PC-3 (cell line): ENCODE results near the gene SLC4A9. TPM values are rescaled to one million over a fixed set of nuclear protein-coding genes. Genes with fewer than 3 reads are reported as not detected.

ENCODE experiments used
- ATAC-seq: fragments of 200-7000 bp; cut with Tn5 transposase; 2 replicates; pipeline ENCODE4 v1.9.1; 2020; ENCODE audit warnings: mild to moderate bottlenecking, moderate library complexity
- BruUV-seq: library from RNA; stranded (reverse); fragments of 400-500 nt; replicated peaks from 2 replicates; lab custom pipeline; 2021; lab: Mats Ljungman, UMichigan
- CTCF ChIA-PET: fragments of 300-600 bp; sonication (Branson Sonifier 250); formaldehyde crosslinking; loops from one replicate; lab custom pipeline; 2022; ENCODE audit warnings: antibody characterized with exemption; lab: Charles Lee
- POLR2A ChIA-PET: fragments of 300-600 bp; sonication (Branson Sonifier 250); formaldehyde crosslinking; loops from one replicate; lab custom pipeline; 2022; ENCODE audit warnings: antibody characterized with exemption; ENCODE audit not compliant: unreplicated experiment; lab: Charles Lee
- DNase-seq: peaks from one replicate; pipeline ENCODE4 v3.0.0-alpha.2; 2015
- H2AFZ ChIP-seq: fragments of 300-600 bp; sonication (generic); 2 replicates; pipeline ENCODE4 v1.6.0; 2016; ENCODE audit warnings: antibody characterized with exemption, low read length
- H3F3A ChIP-seq: fragments of 300-600 bp; sonication (generic); one replicate; pipeline ENCODE4 v1.6.0; 2017; ENCODE audit warnings: antibody characterized with exemption, low read length, control low read depth, mild to moderate bottlenecking; ENCODE audit not compliant: unreplicated experiment
- H3K27ac ChIP-seq: fragments of 300-600 bp; sonication (generic); 2 replicates; pipeline ENCODE4 v1.5.1; 2016; ENCODE audit warnings: mild to moderate bottlenecking, low read length
- H3K27me3 ChIP-seq: fragments of 300-600 bp; sonication (generic); 2 replicates; pipeline ENCODE4 v1.6.1; 2016; ENCODE audit warnings: low read length, mixed read lengths
- H3K36me3 ChIP-seq: fragments of 300-600 bp; sonication (generic); 2 replicates; pipeline ENCODE4 v1.6.1; 2016; ENCODE audit warnings: low read depth, mixed run types, low read length, mixed read lengths
- H3K4me1 ChIP-seq: fragments of 300-600 bp; sonication (generic); 2 replicates; pipeline ENCODE4 v1.5.1; 2016; ENCODE audit warnings: low read length; ENCODE audit not compliant: insufficient read depth
- H3K4me2 ChIP-seq: fragments of 300-600 bp; sonication (generic); 2 replicates; pipeline ENCODE4 v1.6.0; 2016; ENCODE audit warnings: low read length
- H3K4me3 ChIP-seq: fragments of 300-600 bp; sonication (generic); 2 replicates; pipeline ENCODE4 v1.5.1; 2016; ENCODE audit warnings: mild to moderate bottlenecking, low read length, mixed read lengths
- H3K79me2 ChIP-seq: fragments of 300-600 bp; sonication (generic); 2 replicates; pipeline ENCODE4 v1.6.1; 2017; ENCODE audit warnings: low read length, mixed read lengths
- H3K9ac ChIP-seq: fragments of 300-600 bp; sonication (generic); 2 replicates; pipeline ENCODE4 v1.6.0; 2016; ENCODE audit warnings: mild to moderate bottlenecking, low read length
- H3K9me2 ChIP-seq: fragments of 300-600 bp; sonication (generic); replicated peaks from 2 replicates; pipeline ENCODE4 v1.6.1; 2016; ENCODE audit warnings: mixed run types, low read length, mixed read lengths
- H3K9me3 ChIP-seq: fragments of 300-600 bp; sonication (generic); 2 replicates; pipeline ENCODE4 v1.6.1; 2016; ENCODE audit warnings: low read length, mixed read lengths
- H4K20me1 ChIP-seq: fragments of 300-600 bp; sonication (generic); 2 replicates; pipeline ENCODE4 v1.6.1; 2016; ENCODE audit warnings: low read length, mixed read lengths
- EZH2 ChIP-seq: fragments of 300-600 bp; sonication (generic); IDR thresholded peaks from one replicate; pipeline ENCODE4 v1.6.1; 2017; ENCODE audit warnings: antibody characterized with exemption, mild to moderate bottlenecking, low read length; ENCODE audit not compliant: unreplicated experiment
- EZH2phosphoT487 ChIP-seq: fragments of 300-600 bp; sonication (generic); IDR thresholded peaks from 2 replicates; pipeline ENCODE4 v1.6.1; 2018; ENCODE audit warnings: mild to moderate bottlenecking, antibody characterized with exemption, low read length, borderline replicate concordance
- intact Hi-C: fragments of 100-400 bp; cut with micrococcal nuclease; formaldehyde crosslinking; loops from 2 replicates; pipeline ENCODE4 v1.9.0; 2023
- total RNA-seq: library from RNA; depleted of rRNA; stranded (reverse); fragments of >200 nt; gene quantifications from 2 replicates; pipeline ENCODE4 v1.2.3, GENCODE V29; 2014
- TF ChIP-seq, protein P1 (sequence below): fragments of 300-600 bp; sonication (generic); conservative IDR thresholded peaks from 2 replicates; pipeline ENCODE4 v1.5.1; 2017; ENCODE audit warnings: antibody characterized with exemption, low read depth, mild to moderate bottlenecking, low read length

SLC4A9 gene
- total RNA-seq, 1 experiment from 2014 or later: 0.29 TPM

DNA sequence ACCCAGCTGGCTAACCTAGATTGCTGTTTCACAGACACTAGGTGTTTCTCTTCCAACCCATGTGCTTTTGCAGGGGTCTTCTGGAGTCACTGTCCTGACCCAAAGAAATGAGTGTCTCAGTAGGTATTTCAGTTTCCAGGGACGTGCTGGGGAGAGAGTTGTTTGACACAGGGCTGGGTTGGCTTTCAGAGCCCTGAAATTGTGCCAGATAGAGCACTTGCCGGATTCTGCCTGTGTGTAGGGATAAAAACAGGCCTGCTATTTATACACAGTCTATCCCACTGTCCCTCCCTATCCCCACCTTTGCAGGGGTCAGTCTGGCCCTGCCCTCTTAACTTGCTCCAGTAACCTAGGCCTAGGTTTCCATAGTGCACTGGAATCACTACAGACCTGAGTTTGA lies 12.6 kb upstream of the SLC4A9 start:
- BruUV-seq: no TSS peak
- TF ChIP-seq EZH2phosphoT487 (no peak), EZH2 (no peak)
- TF ChIP-seq, protein P1, sequence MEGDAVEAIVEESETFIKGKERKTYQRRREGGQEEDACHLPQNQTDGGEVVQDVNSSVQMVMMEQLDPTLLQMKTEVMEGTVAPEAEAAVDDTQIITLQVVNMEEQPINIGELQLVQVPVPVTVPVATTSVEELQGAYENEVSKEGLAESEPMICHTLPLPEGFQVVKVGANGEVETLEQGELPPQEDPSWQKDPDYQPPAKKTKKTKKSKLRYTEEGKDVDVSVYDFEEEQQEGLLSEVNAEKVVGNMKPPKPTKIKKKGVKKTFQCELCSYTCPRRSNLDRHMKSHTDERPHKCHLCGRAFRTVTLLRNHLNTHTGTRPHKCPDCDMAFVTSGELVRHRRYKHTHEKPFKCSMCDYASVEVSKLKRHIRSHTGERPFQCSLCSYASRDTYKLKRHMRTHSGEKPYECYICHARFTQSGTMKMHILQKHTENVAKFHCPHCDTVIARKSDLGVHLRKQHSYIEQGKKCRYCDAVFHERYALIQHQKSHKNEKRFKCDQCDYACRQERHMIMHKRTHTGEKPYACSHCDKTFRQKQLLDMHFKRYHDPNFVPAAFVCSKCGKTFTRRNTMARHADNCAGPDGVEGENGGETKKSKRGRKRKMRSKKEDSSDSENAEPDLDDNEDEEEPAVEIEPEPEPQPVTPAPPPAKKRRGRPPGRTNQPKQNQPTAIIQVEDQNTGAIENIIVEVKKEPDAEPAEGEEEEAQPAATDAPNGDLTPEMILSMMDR: no peak
- CTCF ChIA-PET: interaction anchor here (0.6 to 4.3 kb wide), 13 partner anchors 8 to 169 kb away, joined by 3 to 95 read pairs (median 10); partner anchors contain the start of gene PFDN1
- ATAC-seq: no peak
- no peak for DNase-seq
- H3K9me3 ChIP-seq: no peaks in the 10 kb centered on the region
- peaks cover 60% of the 10 kb centered on the region for H3K4me1 ChIP-seq
- peaks cover 18% of the 10 kb centered on the region for H3K36me3 ChIP-seq
- no peaks in the 10 kb centered on the region for H3K27me3 ChIP-seq
- POLR2A ChIA-PET: interaction anchor here (0.8 to 2.1 kb wide), 2 partner anchors 25 to 89 kb away, joined by 9 to 14 read pairs; no protein-coding TSS in a partner anchor
- H3K9me2 ChIP-seq: no peaks in the 10 kb centered on the region
- H2AFZ ChIP-seq: peak overlapping the region; percentile 78
- peaks cover 42% of the 10 kb centered on the region for H3K79me2 ChIP-seq
- H3K4me3 ChIP-seq: peak overlapping the region; percentile 98
- peaks cover 27% of the 10 kb centered on the region for H4K20me1 ChIP-seq
- peak overlapping the region; percentile 97 for H3K4me2 ChIP-seq
- intact Hi-C loops: loop anchor here (5.0 kb wide), 1 partner anchor 170 kb away; the partner anchor contains the start of gene CYSTM1
- H3F3A ChIP-seq: no peaks in the 10 kb centered on the region
- H3K27ac ChIP-seq: peak overlapping the region; percentile 61
- H3K9ac ChIP-seq: peak overlapping the region; percentile 88

DNA sequence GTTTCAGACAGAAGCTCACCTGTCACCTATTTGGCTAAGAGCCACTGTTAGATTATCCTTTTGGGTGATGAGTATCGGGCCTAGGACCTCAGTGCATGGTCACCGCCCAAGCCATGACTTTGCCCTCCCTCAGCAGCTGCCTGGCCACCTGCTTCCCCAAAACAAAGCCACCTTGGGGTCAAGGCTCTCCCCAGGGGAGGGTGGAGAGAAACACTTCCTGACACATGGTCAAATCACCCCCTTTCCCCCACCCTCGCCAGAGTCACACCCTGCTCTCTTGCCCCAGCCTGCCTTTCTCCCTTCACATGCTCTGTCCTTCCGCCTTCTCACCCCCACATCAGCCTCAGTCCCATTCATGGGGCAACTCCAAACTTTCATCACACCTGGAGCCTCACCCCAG lies 11.9 kb upstream of the SLC4A9 start:
- H2AFZ ChIP-seq: no peak overlapping the region
- H3K36me3 ChIP-seq: peaks cover 11% of the 10 kb centered on the region
- no TSS peak for BruUV-seq
- H3K4me1 ChIP-seq: peaks cover 53% of the 10 kb centered on the region
- no peaks in the 10 kb centered on the region for H3K9me3 ChIP-seq
- DNase-seq (peak; percentile 53), ATAC-seq (no peak)
- intact Hi-C loops: loop anchor here (5.0 kb wide), 1 partner anchor 171 kb away; the partner anchor contains the start of gene CYSTM1
- no peaks in the 10 kb centered on the region for H3F3A ChIP-seq
- peak overlapping the region; percentile 97 for H3K4me2 ChIP-seq
- H3K79me2 ChIP-seq: peaks cover 34% of the 10 kb centered on the region
- TF ChIP-seq EZH2 (no peak), EZH2phosphoT487 (no peak)
- TF ChIP-seq, protein P1: no peak
- H4K20me1 ChIP-seq: peaks cover 21% of the 10 kb centered on the region
- H3K27ac ChIP-seq: peak overlapping the region; percentile 61
- no peaks in the 10 kb centered on the region for H3K9me2 ChIP-seq
- H3K4me3 ChIP-seq: no peak overlapping the region
- ChIA-PET CTCF (interaction anchor here (0.6 to 4.3 kb wide), 2 partner anchors 18 to 103 kb away, joined by 3 to 95 read pairs; no protein-coding TSS in a partner anchor), POLR2A (no interaction called here)
- no peaks in the 10 kb centered on the region for H3K27me3 ChIP-seq
- no peak overlapping the region for H3K9ac ChIP-seq

DNA sequence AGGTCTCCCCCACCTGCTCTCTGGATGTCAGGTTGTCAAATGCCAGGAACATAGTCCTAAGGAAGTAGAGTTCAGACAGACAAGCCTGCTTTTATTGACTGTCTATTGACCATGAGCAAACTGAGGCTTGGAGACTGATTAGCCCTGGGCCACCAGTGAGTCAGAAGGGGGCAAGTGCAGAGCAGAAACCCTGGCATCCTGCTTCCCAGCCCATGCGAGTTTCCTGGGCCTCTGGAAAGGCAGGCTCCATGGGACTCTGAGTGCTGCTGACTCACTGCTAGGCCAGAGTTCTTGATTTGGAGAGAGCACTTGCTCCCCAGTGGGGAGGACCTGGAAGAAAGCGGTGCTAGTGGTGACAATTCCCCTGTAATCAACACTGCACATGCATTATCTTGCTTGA lies 10.8 kb upstream of the SLC4A9 start:
- peaks cover 2% of the 10 kb centered on the region; the same call in 1 of the 2 replicates for H3K36me3 ChIP-seq
- no peak overlapping the region; the same call in 1 of the 2 replicates for H3K9ac ChIP-seq
- CTCF ChIA-PET: no interaction called here
- peak; percentile 76 for DNase-seq
- H3F3A ChIP-seq: no peaks in the 10 kb centered on the region
- no peak overlapping the region for H3K4me3 ChIP-seq
- BruUV-seq: no TSS peak
- no peak overlapping the region for H2AFZ ChIP-seq
- no peaks in the 10 kb centered on the region for H3K9me3 ChIP-seq
- peak overlapping the region; percentile 97 for H3K4me2 ChIP-seq
- intact Hi-C loops: loop anchor here (5.0 kb wide), 1 partner anchor 172 kb away; the partner anchor contains the start of gene CYSTM1
- no peaks in the 10 kb centered on the region for H3K27me3 ChIP-seq
- H3K4me1 ChIP-seq: peaks cover 41% of the 10 kb centered on the region
- POLR2A ChIA-PET: no interaction called here
- H3K9me2 ChIP-seq: no peaks in the 10 kb centered on the region
- H3K27ac ChIP-seq: peak overlapping the region; percentile 61
- no peak for ATAC-seq
- H3K79me2 ChIP-seq: peaks cover 23% of the 10 kb centered on the region
- TF ChIP-seq EZH2phosphoT487 (no peak), EZH2 (no peak)
- TF ChIP-seq, protein P1: no peak
- H4K20me1 ChIP-seq: peaks cover 13% of the 10 kb centered on the region
